H1 (cell line): ENCODE measurements around the gene CNPY4. TPM values are rescaled to one million over a fixed set of nuclear protein-coding genes. Genes with fewer than 3 reads are reported as not detected.

Source experiments
- ATF2 ChIP-seq: IDR thresholded peaks from 2 replicates; pipeline ENCODE4 v1.6.1; 2012; ENCODE audit warnings: low read length, inconsistent platforms
- ATF3 ChIP-seq: IDR thresholded peaks from 2 replicates; pipeline ENCODE4 v1.6.1; 2011; ENCODE audit warnings: low read depth, mild to moderate bottlenecking, low read length; ENCODE audit not compliant: insufficient read depth
- BCL11A ChIP-seq, 2 experiments: IDR thresholded peaks; one replicate each; pipeline ENCODE4 v1.6.1; 2011; ENCODE audit warnings: low read depth in 2 of 2, low read length in 2 of 2, mild to moderate bottlenecking in 2 of 2
- CBX5 ChIP-seq: fragments of 300-800, 300-1000 bp; sonication (generic); IDR thresholded peaks from 2 replicates; pipeline ENCODE4 v1.7.1; 2016; ENCODE audit warnings: antibody characterized with exemption, low read length, low read depth
- CHD2 ChIP-seq: IDR thresholded peaks from 2 replicates; pipeline ENCODE4 v1.6.1; 2012; ENCODE audit warnings: low read length, improper control_type of control experiment
- E2F6 ChIP-seq: IDR thresholded peaks from 2 replicates; pipeline ENCODE4 v1.6.1; 2012; ENCODE audit warnings: inconsistent platforms
- JUN ChIP-seq: IDR thresholded peaks from 2 replicates; pipeline ENCODE4 v1.6.1; 2011; ENCODE audit warnings: low read depth, mild to moderate bottlenecking, improper control_type of control experiment, low read length
- JUND ChIP-seq: IDR thresholded peaks from 2 replicates; pipeline ENCODE4 v1.6.1; 2011; ENCODE audit warnings: mild to moderate bottlenecking, improper control_type of control experiment, low read length
- KDM1A ChIP-seq: fragments of 200-600, 300-600 bp; sonication (generic); IDR thresholded peaks from 2 replicates; pipeline ENCODE4 v1.7.1; 2016; ENCODE audit warnings: mild to moderate bottlenecking, low read length, borderline replicate concordance
- KDM4A ChIP-seq: IDR thresholded peaks from one replicate; pipeline ENCODE4 v1.7.1; 2012; ENCODE audit warnings: low read depth, mild to moderate bottlenecking, moderate library complexity, low read length, inconsistent platforms; ENCODE audit not compliant: severe bottlenecking
- PHF8 ChIP-seq: fragments of 200-600 bp; sonication (generic); conservative IDR thresholded peaks from 2 replicates; pipeline ENCODE4 v1.7.1; 2012; ENCODE audit warnings: low read depth, mild to moderate bottlenecking, inconsistent platforms, low read length, moderate library complexity
- RBBP5 ChIP-seq: IDR thresholded peaks from 2 replicates; pipeline ENCODE4 v1.7.1; 2012; ENCODE audit warnings: low read depth, mild to moderate bottlenecking, inconsistent platforms, low read length, moderate library complexity, borderline replicate concordance
- RNF2 ChIP-seq: fragments of 200-900, 300-1000 bp; sonication (generic); IDR thresholded peaks from 2 replicates; pipeline ENCODE4 v1.7.1; 2016; ENCODE audit warnings: borderline replicate concordance, low read depth, mild to moderate bottlenecking, antibody characterized with exemption, low read length; ENCODE audit not compliant: poor library complexity, severe bottlenecking; ENCODE audit errors: missing control alignments
- SIN3A ChIP-seq, 2 experiments: IDR thresholded peaks in 1 of 2; conservative IDR thresholded peaks in 1 of 2; 2 replicates each; pipeline ENCODE4 v1.6.1; 2011 to 2012; ENCODE audit warnings: low read length in 2 of 2, improper control_type of control experiment in 1 of 2, low read depth in 1 of 2, mild to moderate bottlenecking in 1 of 2
- SIX5 ChIP-seq: IDR thresholded peaks from 2 replicates; pipeline ENCODE4 v1.6.1; 2011; ENCODE audit warnings: mild to moderate bottlenecking, low read depth, low read length
- TAF7 ChIP-seq: optimal IDR thresholded peaks from 2 replicates; pipeline ENCODE3; 2011; ENCODE audit warnings: low read depth, mild to moderate bottlenecking, inconsistent platforms, low read length, moderate library complexity, borderline replicate concordance
- TCF12 ChIP-seq: IDR thresholded peaks from 2 replicates; pipeline ENCODE4 v1.6.1; 2011; ENCODE audit warnings: low read depth, mild to moderate bottlenecking, low read length
- TEAD4 ChIP-seq: IDR thresholded peaks from 2 replicates; pipeline ENCODE4 v1.6.1; 2012; ENCODE audit warnings: low read depth, low read length, inconsistent platforms, mixed read lengths
- YY1 ChIP-seq: IDR thresholded peaks from 2 replicates; pipeline ENCODE4 v1.6.1; 2011; ENCODE audit warnings: low read depth, mild to moderate bottlenecking, low read length
- polyA plus RNA-seq, 7 experiments: library from polyadenylated mRNA; depleted of rRNA in 3 of 7; stranded (reverse) in 5 of 7; unstranded in 2 of 7; fragments of >200 nt in 5 of 7; fragments of 200-250 nt in 2 of 7; gene quantifications; 1 replicate in 5 of 7; 2 replicates in 1 of 7; 4 replicates in 1 of 7; pipeline versions ENCODE4 v1.2.1 to v1.2.3, GENCODE V29; 2011 to 2013; ENCODE audit warnings: missing spikeins in 2 of 7, mixed read lengths in 2 of 7
- total RNA-seq: library from RNA; stranded (reverse); fragmentation: NEBNext Ultra II Directional; extraction: Animal tissue kit (Norgen Biotek cat#: 25700); gene quantifications from 2 replicates; pipeline ENCODE4 v1.2.1, GENCODE V29; 2021

The CNPY4 gene
- total and polyA plus RNA-seq, 2 of the 8 experiments (the other 6 are each of a cell fraction or from before 2014, with no cell fraction given), result 10.2 to 15.3 TPM

- TF ChIP-seq RNF2 (no peak), CBX5 (no peak), SIX5 (peak; percentile 26; the same call in 1 of the 2 replicates), SIN3A (conservative IDR thresholded peaks at IDR 0.05 in 1 of 2, IDR thresholded peaks at IDR 0.05 in 1 of 2; ENCODE audit: low read depth in 1 of 2, low read length in 2 of 2) (peak in 1 of 2 experiments; percentile 85; a peak in 2 of 4 replicates), KDM1A (0 out of 2 replicates have a peak, but pooled peaks have one; percentile 7), TCF12 (no peak), CHD2 (peak; percentile 73), ATF2 (no peak), YY1 (peak; percentile 93), JUN (no peak), RBBP5 (0 out of 2 replicates have a peak, but pooled peaks have one; percentile 63), PHF8 (peak; percentile 90), ATF3 (no peak), TEAD4 (0 out of 2 replicates have a peak, but pooled peaks have one; percentile 1), E2F6 (peak; percentile 12; the same call in 1 of the 2 replicates), KDM4A (peak; percentile 86), JUND (peak; percentile 95), TAF7 (peak; percentile 77), BCL11A (IDR thresholded peaks at IDR 0.05; ENCODE audit: low read depth in 2 of 2, low read length in 2 of 2) (no peak)
These were observed 7.8 kb downstream of the CNPY4 start, which contains the start of gene MBLAC1 (continued) for GRCh38 chr7:100126931-100127865.
